Neural progenitor cell (in vitro differentiated cells): ENCODE measurements around the gene S100A2. TPM values are rescaled to one million over a fixed set of nuclear protein-coding genes. Genes with fewer than 3 reads are reported as not detected.

Source experiments
- DNase-seq: peaks from one replicate; pipeline ENCODE4 v3.0.0-alpha.2; 2016; ENCODE audit warnings: low spot score
- H2AFZ ChIP-seq: fragments of 200-600 bp; sonication (generic); replicated peaks from 2 replicates; pipeline ENCODE4 v1.6.1; 2016; ENCODE audit warnings: antibody characterized with exemption
- H3F3A ChIP-seq: fragments of 200-600 bp; sonication (generic); 2 replicates; pipeline ENCODE4 v1.6.1; 2016; ENCODE audit warnings: antibody characterized with exemption, low read depth
- H3K27ac ChIP-seq: fragments of 200-600 bp; sonication (generic); 2 replicates; pipeline ENCODE4 v1.5.1; 2016; ENCODE audit warnings: mild to moderate bottlenecking
- H3K27me3 ChIP-seq: fragments of 200-600 bp; sonication (generic); 2 replicates; pipeline ENCODE4 v1.6.1; 2016; ENCODE audit warnings: mild to moderate bottlenecking, moderate library complexity
- H3K36me3 ChIP-seq: fragments of 200-600 bp; sonication (generic); 2 replicates; pipeline ENCODE4 v1.5.1; 2016
- H3K4me1 ChIP-seq: fragments of 200-600 bp; sonication (generic); 2 replicates; pipeline ENCODE4 v1.6.1; 2016; ENCODE audit warnings: mixed run types
- H3K4me2 ChIP-seq: fragments of 200-600 bp; sonication (generic); 2 replicates; pipeline ENCODE4 v1.6.1; 2016
- H3K4me3 ChIP-seq: fragments of 200-600 bp; sonication (generic); 2 replicates; pipeline ENCODE4 v1.5.1; 2016
- H3K79me2 ChIP-seq: fragments of 200-600 bp; sonication (generic); 2 replicates; pipeline ENCODE4 v1.6.1; 2016; ENCODE audit warnings: low read depth
- H3K9ac ChIP-seq: fragments of 200-600 bp; sonication (generic); 2 replicates; pipeline ENCODE4 v1.6.1; 2016
- H3K9me3 ChIP-seq: fragments of 200-600 bp; sonication (generic); 2 replicates; pipeline ENCODE4 v1.5.1; 2016; ENCODE audit warnings: low read depth
- H4K20me1 ChIP-seq: fragments of 200-600 bp; sonication (generic); 2 replicates; pipeline ENCODE4 v1.6.1; 2016; ENCODE audit warnings: low read depth
- H3K27ac Mint-ChIP-seq: 3 replicates; pipeline ENCODE4 v1.8.0; 2021; ENCODE audit warnings: mixed read lengths
- H3K27me3 Mint-ChIP-seq: 2 replicates; pipeline ENCODE4 v1.8.0; 2022; ENCODE audit warnings: low read depth, mild to moderate bottlenecking, inconsistent platforms, moderate library complexity, mixed read lengths; ENCODE audit not compliant: insufficient read depth
- H3K36me3 Mint-ChIP-seq: 3 replicates; pipeline ENCODE4 v1.8.0; 2021; ENCODE audit warnings: mixed read lengths
- H3K4me1 Mint-ChIP-seq: 3 replicates; pipeline ENCODE4 v1.8.0; 2021; ENCODE audit warnings: mixed read lengths
- H3K4me3 Mint-ChIP-seq: 3 replicates; pipeline ENCODE4 v1.8.0; 2021; ENCODE audit warnings: mild to moderate bottlenecking, moderate library complexity, mixed read lengths
- H3K9me3 Mint-ChIP-seq: 3 replicates; pipeline ENCODE4 v1.8.0; 2020; ENCODE audit warnings: mixed read lengths
- EZH2 ChIP-seq: fragments of 200-600 bp; sonication (generic); IDR thresholded peaks from 2 replicates; pipeline ENCODE4 v1.6.1; 2017; ENCODE audit warnings: antibody characterized with exemption, mild to moderate bottlenecking, moderate library complexity
- EZH2phosphoT487 ChIP-seq: fragments of 200-600 bp; sonication (generic); IDR thresholded peaks from 2 replicates; pipeline ENCODE4 v1.6.1; 2017; ENCODE audit warnings: antibody characterized with exemption
- total RNA-seq: library from RNA; depleted of rRNA; stranded (reverse); fragments of >200 nt; gene quantifications from 2 replicates; pipeline ENCODE4 v1.2.3, GENCODE V29; 2015; ENCODE audit warnings: low replicate concordance
- TF ChIP-seq, protein P1 (sequence below): fragments of 200-600 bp; sonication (generic); IDR thresholded peaks from 2 replicates; pipeline ENCODE4 v1.5.1; 2017; ENCODE audit warnings: antibody characterized with exemption, mild to moderate bottlenecking

S100A2 gene
- total RNA-seq, 1 donor from 2014 or later: not detected

DNA sequence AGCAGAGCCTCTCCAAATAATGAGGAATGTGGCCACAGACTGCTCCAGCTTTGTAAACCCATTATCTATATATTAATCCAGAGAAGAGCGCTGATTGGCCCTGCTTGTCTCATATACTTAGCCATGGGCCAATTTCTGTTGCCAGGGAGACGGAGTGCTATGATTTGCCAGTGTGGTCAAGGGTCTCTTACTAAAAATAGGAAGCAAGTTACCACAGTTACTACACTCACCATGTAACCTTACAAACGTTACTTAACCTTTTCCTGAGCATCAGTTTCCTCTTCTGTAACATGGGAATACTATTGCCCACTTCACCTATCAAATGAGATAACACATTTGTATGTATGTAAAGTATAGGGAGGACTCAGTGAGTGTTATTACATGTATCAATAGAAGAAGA lies 7.7 kb upstream of the S100A2 start:
- H3K9me3 Mint-ChIP-seq: peaks cover 7% of the 10 kb centered on the region
- no peak overlapping the region for H3K27ac ChIP-seq
- no peaks in the 10 kb centered on the region for H3K79me2 ChIP-seq
- no peak for DNase-seq
- no peak overlapping the region for H3K4me3 Mint-ChIP-seq
- H3K27ac Mint-ChIP-seq: no peak overlapping the region
- H3K36me3 Mint-ChIP-seq: no peaks in the 10 kb centered on the region
- no peaks in the 10 kb centered on the region for H3K9me3 ChIP-seq
- H2AFZ ChIP-seq: no peak overlapping the region
- peaks cover 27% of the 10 kb centered on the region for H3K4me1 Mint-ChIP-seq
- H3K27me3 ChIP-seq: no peaks in the 10 kb centered on the region
- H4K20me1 ChIP-seq: no peaks in the 10 kb centered on the region
- TF ChIP-seq, protein P1, sequence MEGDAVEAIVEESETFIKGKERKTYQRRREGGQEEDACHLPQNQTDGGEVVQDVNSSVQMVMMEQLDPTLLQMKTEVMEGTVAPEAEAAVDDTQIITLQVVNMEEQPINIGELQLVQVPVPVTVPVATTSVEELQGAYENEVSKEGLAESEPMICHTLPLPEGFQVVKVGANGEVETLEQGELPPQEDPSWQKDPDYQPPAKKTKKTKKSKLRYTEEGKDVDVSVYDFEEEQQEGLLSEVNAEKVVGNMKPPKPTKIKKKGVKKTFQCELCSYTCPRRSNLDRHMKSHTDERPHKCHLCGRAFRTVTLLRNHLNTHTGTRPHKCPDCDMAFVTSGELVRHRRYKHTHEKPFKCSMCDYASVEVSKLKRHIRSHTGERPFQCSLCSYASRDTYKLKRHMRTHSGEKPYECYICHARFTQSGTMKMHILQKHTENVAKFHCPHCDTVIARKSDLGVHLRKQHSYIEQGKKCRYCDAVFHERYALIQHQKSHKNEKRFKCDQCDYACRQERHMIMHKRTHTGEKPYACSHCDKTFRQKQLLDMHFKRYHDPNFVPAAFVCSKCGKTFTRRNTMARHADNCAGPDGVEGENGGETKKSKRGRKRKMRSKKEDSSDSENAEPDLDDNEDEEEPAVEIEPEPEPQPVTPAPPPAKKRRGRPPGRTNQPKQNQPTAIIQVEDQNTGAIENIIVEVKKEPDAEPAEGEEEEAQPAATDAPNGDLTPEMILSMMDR: no peak
- TF ChIP-seq EZH2phosphoT487 (no peak), EZH2 (no peak)
- H3K9ac ChIP-seq: no peak overlapping the region
- peaks cover 3% of the 10 kb centered on the region for H3F3A ChIP-seq
- no peaks in the 10 kb centered on the region for H3K36me3 ChIP-seq
- H3K27me3 Mint-ChIP-seq: peaks cover 7% of the 10 kb centered on the region
- peaks cover 11% of the 10 kb centered on the region for H3K4me1 ChIP-seq
- H3K4me3 ChIP-seq: no peak overlapping the region
- no peak overlapping the region for H3K4me2 ChIP-seq

DNA sequence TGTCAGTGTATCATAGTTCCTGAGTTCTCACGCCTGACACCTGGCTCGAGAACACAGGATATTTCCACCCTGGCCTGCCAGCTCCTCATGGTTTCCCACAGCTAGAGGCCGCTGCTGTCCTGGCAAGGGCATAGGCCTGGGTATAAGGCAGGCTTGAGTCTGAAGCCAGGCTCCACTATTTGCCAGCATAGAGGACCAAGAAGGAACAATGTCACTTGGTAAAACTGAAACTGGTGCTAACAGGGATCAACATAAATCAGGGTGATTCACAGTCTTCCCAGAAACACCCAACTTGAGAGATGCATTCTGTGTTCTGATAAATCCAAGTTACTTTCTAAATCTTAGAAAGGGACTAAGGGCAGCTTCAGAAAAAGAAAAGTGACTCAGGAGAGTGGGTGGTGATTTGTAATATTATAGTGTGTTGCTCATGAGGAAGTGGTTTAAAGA lies 6.9 kb upstream of the S100A2 start:
- Mint-ChIP-seq H3K4me3 (no peak overlapping the region), H3K4me1 (peaks cover 30% of the 10 kb centered on the region), H3K9me3 (peaks cover 7% of the 10 kb centered on the region), H3K27ac (no peak overlapping the region), H3K27me3 (peaks cover 9% of the 10 kb centered on the region), H3K36me3 (no peaks in the 10 kb centered on the region)
- Histone ChIP-seq H3F3A (peaks cover 3% of the 10 kb centered on the region), H3K79me2 (no peaks in the 10 kb centered on the region), H4K20me1 (no peaks in the 10 kb centered on the region), H2AFZ (no peak overlapping the region), H3K36me3 (no peaks in the 10 kb centered on the region), H3K27me3 (no peaks in the 10 kb centered on the region), H3K4me3 (no peak overlapping the region), H3K4me2 (no peak overlapping the region), H3K9ac (no peak overlapping the region), H3K9me3 (no peaks in the 10 kb centered on the region), H3K27ac (no peak overlapping the region), H3K4me1 (peaks cover 11% of the 10 kb centered on the region)
- DNase-seq: peak; percentile 71
- no peak for TF ChIP-seq EZH2
- TF ChIP-seq, protein P1: peak; percentile 70

DNA sequence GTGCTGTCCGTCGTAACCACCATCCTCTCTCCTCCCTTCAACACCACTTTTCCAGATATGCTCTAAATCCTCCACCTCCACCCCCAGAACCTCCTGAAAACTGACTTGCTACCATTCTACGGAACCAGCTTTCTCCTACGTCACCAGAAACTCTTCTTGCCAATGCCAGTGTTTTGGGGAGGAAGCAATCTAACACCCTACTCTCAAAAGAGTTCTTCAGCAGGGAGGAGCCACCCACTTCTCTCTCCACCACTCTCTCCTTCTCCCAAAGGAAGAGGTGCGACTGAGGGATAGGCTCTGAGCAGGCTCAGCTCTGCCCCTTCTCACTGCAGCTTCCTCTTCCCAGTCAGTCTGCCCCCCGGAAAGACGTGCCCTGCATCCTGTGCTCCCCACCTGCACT lies 6.1 kb upstream of the S100A2 start:
- Histone ChIP-seq H3K4me3 (no peak overlapping the region), H3K36me3 (no peaks in the 10 kb centered on the region), H2AFZ (no peak overlapping the region), H3K79me2 (no peaks in the 10 kb centered on the region), H3K4me1 (peaks cover 12% of the 10 kb centered on the region), H3F3A (peaks cover 3% of the 10 kb centered on the region), H3K4me2 (no peak overlapping the region), H3K9ac (no peak overlapping the region), H3K9me3 (no peaks in the 10 kb centered on the region), H3K27me3 (no peaks in the 10 kb centered on the region), H4K20me1 (no peaks in the 10 kb centered on the region), H3K27ac (no peak overlapping the region)
- H3K4me3 Mint-ChIP-seq: peak overlapping the region; percentile 6
- H3K9me3 Mint-ChIP-seq: peaks cover 7% of the 10 kb centered on the region
- H3K27me3 Mint-ChIP-seq: peaks cover 11% of the 10 kb centered on the region
- H3K36me3 Mint-ChIP-seq: no peaks in the 10 kb centered on the region
- peaks cover 36% of the 10 kb centered on the region for H3K4me1 Mint-ChIP-seq
- H3K27ac Mint-ChIP-seq: peak overlapping the region; percentile 7
- TF ChIP-seq EZH2phosphoT487: no peak
- TF ChIP-seq, protein P1: no peak
- TF ChIP-seq EZH2: no peak
- no peak for DNase-seq
